ENCODE data around the gene KRTAP5-2.
"Not testable (repeated sequence)": the region's sequence is repeated elsewhere in the genome, so short reads cannot be mapped to it uniquely, and the experiment has no call there.

Gene KRTAP5-2

DNA sequence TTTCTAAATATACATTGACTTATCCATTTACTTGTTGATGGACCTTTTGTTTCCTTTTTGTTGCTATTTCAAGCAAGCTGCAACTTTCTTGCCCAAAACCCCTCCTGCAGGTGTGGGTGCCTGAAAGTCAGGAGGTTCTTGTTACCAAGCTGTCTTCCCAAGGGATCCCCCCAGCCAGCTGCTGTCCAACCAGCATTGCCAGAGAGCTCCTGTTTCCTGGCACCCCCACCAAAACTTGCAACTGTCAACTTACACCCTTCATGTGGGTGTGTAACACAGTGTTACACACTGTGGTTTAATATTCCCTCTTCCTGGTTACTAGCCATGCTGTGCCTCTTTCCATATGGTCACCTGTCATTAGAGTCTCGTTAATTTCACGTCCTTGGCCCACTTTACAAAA, 11.4 kb downstream of the KRTAP5-2 start:
- no peak for DNase-seq

DNA sequence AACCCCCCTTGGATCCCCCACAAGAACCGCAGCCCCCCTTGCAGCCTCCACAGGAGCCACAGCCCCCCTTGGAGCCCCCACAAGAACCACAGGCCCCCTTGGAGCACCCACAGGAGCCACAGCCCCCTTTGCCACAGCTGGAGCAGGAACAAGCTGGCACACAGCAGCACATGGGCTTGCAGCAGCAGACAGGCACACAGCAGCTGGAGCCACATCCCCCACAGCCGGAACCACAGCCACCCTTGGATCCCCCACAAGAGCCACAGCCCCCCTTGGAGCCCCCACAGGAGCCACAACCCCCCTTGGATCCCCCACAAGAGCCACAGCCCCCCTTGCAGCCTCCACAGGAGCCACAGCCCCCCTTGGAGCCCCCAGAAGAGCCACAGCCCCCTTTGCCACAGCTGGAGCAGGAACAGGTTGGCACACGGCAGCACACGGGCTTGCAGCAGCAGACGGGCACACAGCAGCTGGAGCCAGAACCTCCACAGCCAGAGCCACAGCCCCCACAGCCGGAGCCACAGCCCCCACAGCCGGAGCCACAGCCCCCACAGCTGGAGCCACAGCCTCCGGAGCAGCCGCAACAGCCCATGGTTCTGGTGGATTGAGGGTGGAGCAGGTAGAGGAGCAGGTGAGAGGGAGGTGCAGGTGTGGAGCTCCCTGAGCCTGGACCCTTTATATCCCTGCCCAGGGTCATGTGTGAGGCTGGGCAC, 13.3 kb downstream of the KRTAP5-2 start, which contains the start of gene KRTAP5-1:
Gene KRTAP5-1 (minus strand): TSS at position 623 of the 710 bp plus-strand sequence. CDS start 34 bp downstream, at position 589.
- not testable (repeated sequence) for DNase-seq

DNA sequence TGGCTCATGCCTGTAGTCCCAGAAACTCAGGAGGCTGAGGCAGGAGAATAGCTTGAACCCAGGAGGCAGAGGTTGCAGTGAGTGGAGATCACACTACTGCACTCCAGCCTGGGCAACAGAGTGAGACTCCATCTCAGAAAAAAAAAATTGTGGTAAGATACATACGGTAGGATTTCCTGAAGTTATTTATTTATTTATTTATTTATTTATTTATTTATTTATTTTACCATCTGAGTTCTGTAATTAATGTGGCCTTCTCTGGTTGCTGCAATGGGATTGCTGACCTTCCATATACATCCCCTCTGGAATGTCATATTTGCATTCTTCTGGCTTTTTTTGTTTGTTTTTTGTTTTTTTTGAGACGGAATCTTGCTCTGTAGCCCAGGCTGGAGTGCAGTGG, 15.2 kb downstream of the KRTAP5-2 start:
- not testable (repeated sequence) for DNase-seq

DNA sequence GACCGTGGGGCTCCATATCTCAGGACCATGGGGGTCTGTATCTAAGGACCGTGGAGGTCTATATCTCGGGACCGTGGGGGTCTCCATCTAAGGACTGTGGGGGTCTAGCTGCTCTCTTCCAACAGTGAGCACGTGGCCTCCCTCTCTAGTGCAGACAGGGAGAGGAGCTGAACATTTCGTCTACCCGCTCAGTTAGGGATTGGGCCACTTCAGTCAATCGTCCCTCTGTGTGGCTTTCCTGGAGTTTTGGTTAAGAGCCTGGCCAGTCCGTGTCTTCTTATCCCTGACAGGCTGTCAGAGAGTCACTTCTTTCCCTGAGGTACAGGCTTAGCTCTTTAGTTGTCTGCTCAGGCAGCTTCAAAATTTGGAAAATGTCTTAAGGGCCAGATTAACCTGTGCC, 16.1 kb downstream of the KRTAP5-2 start:
- no peak for DNase-seq

DNA sequence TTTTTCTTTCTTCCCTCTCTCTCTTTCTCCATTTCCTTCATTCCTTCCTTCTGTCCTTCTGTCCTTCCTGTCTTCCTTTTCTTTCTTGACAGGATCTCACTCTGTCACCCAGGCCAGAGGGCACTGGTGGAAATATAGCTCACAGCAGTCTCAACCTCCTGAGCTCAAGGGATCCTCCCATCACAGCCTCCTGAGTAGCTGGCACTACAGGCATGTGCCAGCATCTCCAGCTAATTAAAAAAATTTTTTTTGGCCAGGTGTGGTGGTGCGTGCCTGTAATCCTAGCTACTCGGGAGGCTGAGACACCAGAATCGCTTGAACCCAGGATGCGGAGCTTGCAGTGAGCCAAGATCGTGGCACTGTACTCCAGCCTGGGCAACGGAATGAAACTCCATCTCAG, 21.3 kb downstream of the KRTAP5-2 start:
- no peak for DNase-seq

DNA sequence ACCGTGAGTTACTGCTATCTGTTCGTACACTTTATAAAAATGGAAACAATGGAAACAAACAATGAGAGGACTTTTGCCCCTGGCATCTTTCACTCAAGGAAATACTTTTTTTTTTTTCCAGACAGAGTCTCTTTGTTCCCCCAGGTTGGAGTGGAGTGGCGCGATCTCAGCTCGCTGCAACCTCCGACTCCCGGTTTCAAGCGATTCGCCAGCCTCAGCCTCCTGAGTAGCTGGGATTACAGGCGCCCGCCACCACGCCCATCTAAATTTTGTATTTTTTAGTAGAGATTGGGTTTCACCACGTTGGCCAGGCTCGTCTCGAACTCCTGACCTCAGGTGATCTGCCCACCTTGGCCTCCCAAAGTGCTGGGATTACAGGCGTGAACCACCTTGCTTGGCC, 22.3 kb downstream of the KRTAP5-2 start:
- not testable (repeated sequence) for DNase-seq

DNA sequence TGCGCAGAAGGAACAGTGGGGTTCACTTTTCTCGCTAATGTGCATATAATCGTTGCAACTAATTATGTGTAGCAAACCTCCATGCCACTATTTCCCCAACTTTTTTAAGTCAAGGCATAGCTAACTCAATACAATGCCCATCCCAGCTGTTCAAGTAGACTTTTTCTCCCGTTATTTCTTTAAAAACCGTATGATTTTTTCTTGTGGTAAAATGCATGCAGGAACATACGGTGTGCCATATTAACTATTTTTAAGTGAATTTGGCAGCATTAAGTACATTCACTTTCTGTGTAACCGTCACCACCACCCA, 23.2 kb downstream of the KRTAP5-2 start:
- no peak for DNase-seq

DNA sequence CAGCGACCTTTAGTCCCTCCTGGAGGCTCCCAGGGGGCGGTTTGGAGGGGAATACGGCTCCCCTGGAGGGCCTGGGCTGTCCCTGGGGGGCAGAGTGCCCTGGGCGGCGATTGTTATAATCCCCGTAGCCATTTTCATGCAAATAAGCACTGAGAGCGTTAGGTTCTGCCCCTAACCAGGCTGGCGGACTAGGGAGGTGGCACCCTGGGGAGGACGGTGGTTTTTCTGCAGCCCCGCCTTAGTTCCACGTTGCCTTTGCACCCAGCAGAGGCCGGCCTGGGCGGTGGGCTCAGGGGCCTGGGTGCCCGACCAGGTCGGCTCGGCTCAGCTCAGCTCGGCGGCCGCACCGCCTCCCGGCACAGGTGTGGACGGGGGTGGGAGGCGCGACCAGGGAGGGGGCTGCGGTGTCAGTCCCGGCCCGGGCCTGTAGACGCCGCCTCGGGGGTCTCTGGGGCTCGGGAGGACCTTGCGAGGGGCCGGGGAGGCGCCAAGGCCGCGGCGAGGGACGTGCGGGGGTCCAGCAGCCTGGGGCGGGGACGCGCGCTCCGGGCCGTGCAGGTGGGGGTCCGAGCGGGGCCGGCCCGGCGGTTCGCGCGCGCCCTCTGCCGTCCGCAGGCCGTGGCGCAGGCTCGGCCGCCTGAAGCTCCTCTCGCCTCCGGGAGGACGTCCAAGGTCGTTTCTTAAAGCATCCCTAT, 23.7 kb downstream of the KRTAP5-2 start:
- DNase-seq, result peak; percentile 69

DNA sequence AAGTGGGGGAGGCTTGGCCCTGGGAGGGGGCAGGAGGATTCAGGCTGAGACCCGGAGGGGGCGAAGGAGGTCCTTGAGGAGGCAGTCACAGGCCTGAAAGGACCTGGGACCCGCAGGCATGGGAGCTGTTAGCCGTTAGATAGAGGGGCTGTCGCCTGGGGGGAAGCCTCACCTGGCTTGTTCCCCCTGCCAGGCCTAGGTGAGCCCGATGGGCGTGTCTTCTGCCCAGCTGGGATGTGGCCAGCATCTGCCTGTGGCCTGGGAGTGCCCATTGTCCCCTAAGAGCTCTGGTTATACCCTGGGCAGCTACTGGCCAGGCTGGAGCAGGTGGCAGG, 24.2 kb downstream of the KRTAP5-2 start:
- DNase-seq, result no peak

DNA sequence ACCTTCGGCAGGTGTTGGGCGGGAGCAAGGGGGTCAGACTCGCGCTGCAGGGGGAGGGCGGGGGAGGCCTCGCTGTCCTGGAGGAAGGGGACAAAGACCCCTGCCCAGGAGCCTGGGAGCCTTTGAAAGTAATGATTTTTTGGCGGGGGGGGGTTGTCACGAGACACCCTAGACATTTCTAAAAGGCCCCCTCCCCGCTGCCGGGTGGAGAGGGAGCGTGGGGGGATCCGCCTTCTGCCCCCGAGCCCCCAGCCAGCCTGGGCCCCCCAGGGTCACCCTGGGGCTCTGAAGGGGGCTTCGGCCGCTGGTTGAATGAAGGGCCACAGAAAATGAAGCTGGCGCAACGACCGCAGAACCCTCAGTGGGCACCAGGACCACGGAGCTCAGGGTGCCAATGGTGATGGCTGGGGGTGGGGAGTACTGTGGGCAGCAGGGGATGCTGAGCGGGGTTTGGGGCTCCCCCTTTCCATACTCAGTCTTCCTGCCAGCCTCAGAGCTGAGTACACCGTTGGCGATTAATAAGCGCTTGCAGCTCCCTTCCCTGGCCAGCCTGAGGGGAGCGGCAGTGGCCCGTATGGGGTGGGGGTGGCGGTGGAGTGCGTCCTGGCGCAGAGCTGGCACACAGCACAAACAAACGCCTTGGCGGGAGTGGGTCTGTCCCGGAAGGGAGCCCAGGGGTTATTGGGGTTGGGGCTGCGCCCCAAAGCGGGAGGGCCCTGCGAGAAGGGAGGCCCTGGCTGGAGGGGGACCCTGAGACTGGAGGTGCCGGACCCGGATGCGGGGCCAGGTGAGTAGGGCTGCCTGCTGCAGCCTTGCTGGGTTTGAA, 24.8 kb downstream of the KRTAP5-2 start:
- DNase-seq, result peak; percentile 37

DNA sequence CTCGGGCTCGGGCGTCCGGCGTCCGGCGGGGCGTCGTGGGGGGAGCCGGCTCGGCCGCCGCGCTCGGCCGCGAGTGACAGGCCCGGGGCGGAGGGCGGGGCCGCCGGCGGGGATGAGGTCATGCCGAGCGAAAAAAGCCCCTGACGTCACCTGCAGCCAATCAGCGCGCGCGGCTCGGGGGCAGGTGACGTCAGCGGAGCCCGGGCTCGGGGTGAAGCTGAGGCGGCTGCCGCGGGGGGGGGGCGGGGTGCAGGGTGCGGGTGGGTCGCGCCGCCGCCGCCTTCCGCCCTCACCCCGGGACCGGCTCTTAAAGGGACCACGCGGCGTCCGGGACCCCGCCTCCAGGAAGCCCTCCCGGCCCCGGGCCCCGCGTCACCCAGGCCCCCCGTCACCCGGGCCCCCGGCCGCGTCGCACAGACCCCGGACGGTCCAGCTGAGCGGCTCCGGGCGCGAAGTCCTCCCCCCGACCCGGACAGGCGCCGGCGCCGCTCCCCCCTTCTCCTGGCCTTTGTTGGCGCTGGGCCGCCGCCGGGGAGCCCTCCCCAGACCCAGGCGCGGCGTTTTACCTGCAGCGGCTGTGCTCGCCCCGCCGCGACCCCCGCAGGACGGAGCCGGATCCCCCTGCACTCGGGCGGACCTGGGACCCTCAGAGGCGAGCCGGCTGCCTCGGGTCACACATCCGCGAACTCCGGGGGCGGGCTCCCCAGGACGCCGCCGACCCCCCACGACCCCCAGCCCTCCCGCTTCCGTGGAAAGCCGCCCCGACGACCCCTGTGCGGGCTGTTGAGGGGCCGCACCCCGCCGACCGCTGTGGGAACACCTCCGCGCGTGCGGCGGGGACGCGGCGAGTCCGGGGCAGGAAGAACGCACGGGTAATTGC, 25.7 kb downstream of the KRTAP5-2 start, which contains the start of gene DUSP8:
Gene DUSP8 (minus strand): TSS at position 75 of the 880 bp plus-strand sequence. CDS start 6,445 bp downstream, outside the sequence.
- peak; percentile 92 for DNase-seq

DNA sequence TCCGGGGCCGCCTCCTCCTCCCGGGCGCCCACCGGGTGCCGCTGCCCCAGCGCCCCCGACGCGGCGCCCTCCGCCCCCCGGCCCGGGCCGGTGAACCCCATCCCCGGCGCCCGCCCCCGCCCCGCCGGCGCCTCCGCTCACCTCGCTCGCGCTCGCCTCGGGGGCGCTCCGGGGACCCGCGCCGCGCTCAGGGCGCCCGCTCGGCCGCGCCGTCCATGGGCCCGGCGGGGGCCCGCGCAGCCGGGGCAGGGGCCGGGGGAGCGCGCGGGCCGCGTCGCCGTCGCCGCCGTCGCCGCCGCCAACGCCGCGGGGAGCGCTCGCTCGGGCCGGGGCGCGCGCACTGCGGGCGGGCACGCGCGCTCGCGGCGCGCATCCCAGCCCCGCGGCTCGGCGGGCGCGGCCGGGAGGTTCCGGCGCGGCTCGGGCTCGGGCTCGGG, 26.3 kb downstream of the KRTAP5-2 start:
- DNase-seq, result no peak

DNA sequence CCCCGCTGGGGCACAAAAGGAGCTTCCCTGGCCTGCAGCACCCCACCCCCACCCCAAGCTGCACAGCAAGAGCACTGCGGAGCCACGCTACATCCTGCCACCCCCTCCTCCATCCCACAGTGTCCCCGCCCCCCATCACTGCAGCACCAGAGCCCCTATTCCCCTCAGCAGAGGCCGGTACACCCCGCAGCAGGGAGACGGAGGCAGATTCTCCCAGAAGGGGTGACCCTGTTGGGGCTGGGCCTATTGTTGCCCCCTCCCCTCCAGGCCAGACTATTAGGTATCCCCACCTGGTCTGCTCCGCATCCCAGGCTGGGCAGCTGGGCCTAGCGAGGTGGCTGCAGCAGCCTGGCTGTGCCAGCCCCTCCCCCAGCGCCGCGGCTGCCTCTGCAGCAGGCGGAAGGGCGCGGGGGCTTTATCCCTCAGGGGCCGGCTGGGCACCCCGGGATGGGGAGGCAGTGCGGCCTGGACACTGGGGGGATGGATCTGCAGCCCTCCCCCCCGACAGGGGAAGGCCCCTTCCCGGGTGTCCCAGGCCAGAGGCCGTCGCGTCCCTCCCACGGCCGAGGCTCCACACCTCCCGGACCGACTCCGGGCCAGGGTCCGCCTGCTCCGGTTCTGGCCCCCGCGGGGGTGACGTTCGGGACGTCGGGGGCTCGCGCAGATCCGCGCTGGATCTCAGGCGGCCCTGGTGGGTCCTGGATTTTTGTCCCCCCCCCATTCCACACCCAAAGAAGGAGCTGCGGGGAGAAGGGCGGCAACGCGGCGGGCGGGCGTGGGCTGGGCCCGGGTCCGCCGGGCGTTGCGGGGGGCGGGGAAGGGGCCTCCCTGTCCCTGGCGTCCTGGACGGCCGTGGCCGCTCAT, 27.0 kb downstream of the KRTAP5-2 start:
- DNase-seq, result no peak

DNA sequence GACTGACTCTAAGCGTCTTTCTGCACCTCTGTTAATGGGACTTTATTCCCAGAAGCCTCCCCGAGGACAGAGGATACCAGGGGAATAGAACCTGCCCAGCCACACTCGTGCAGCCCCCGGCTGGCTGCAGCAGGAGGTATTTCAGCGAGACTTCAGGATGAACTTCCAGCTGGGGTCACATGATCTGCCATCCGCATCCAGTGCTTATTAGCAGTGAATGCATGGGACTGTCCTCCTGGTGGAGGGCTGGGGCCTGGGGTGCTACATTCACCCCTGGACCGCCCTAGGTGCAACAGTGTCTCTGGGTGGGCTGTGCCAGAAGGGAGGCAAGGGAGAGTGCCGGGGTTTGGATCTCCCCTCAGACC, 27.6 kb downstream of the KRTAP5-2 start:
- no peak for DNase-seq

DNA sequence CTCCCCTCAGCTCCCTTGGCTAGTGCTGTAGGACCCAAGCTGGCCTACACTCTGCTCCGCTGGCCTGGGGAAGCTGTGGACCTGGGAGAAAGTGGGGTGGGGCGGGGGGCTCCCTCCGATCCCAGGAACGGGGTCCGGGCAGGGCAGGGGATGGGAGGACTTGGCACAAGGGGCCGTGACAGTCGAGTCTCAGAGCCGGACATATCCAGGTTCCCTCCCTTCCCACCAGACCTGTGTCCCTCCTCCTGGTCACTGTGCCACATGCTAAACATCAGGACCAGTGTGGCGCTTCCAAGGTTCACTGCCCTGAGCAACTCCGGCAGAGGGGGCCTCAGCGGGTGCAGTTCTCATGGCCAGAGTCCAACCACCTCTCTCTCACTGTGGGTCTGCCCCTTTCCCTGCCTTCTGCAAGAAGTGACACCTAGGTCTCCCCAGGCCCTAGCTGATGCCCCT, 28.1 kb downstream of the KRTAP5-2 start:
- DNase-seq, result no peak

DNA sequence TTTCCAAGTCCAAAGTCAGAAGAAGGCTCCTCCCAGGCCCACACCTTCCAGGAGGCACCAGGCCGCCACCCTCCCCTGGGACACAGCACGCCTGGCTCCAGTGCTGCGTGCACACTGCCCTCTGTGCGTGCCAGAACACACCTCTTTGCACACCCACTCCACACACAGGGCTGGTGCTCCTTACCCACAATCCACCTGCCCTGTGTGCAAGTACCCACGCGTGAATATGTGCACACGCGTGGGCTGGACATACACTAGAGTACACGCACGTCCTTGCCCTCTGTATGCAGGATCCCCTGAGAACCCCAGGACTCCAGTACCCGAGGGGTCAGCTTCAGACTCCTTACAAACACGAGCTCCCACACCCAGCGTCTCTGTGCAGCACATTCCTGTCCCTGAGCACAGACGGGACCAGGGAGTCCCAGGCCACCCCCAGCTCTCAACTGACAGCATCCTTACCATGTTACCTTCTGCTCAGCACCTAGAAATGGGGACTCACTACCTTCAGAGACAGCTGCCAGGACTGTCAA, 28.8 kb downstream of the KRTAP5-2 start:
- DNase-seq, result no peak

DNA sequence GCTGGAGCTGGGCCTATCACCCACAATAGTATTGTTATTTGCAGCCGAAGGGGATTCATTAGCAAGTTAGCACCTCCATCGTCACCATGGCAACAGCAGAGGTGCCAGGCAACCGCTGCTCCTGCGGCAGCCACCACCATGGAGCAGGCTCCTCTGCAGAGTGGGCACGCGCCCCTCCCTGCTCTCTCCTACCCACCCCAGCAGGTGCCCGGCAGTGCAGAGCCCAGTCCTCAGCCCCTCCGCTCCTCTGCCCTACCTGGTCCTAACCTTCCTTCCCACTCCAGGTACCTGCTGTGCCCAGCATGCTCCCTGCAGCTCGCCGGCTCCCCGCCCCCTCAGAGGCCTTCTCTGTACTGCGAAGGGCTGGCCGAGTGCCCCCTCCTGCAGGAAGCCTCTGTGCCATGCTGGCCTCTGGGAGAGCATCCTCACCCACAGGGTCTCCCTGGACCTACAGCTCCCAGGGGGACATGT, 29.6 kb downstream of the KRTAP5-2 start:
- DNase-seq, result no peak

DNA sequence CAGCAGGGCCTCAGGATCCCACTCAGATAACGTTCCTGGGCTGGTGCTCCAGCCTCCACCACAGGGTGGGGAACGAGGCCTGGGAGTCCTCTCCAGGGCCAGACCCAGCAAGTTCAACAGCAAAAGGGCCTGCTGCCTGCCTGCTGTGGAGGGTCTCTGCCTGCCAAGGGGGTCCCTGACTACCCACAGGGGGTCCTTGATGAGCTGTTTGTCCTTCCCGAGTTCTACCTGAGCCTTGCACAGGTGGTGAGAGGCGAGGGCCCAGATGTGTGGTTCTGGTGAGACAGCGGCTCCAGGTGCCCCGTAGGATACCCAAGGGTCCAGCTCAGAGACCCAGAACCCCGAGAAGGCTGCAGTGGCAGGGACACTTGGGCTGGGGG, 30.4 kb downstream of the KRTAP5-2 start:
- DNase-seq, result no peak

DNA sequence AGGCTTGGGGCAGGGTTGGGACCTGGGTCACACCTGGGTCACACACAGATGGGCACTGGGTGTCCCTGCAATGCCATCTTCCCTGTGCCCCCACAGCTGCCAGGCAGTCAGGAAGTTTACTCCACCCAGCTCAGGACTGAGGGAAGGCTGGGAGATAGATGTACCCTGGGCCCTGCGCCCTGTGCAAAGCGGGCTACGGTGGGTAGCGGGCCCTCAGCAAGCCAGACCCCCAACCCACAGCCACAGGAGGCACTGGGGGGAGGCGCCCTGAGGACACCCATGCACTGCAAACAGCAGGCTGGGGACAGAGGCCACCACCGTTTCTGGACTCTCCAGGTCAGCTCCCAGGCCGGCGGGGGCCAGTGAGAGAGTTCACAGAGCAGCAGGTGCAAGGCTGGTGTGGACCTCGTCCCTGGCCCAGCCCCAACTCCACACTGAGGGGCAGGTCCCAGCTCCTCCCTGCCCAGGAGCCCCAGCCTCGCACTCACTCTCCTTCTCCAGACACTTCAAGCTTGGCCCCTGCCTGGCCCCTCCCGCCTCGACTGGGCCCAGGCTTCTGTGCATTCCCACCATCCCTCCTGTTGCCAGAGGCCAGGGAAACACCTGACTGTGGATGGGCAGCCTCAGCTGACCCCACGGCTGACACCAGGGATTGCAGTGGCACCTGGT, 30.9 kb downstream of the KRTAP5-2 start:
- no peak for DNase-seq

DNA sequence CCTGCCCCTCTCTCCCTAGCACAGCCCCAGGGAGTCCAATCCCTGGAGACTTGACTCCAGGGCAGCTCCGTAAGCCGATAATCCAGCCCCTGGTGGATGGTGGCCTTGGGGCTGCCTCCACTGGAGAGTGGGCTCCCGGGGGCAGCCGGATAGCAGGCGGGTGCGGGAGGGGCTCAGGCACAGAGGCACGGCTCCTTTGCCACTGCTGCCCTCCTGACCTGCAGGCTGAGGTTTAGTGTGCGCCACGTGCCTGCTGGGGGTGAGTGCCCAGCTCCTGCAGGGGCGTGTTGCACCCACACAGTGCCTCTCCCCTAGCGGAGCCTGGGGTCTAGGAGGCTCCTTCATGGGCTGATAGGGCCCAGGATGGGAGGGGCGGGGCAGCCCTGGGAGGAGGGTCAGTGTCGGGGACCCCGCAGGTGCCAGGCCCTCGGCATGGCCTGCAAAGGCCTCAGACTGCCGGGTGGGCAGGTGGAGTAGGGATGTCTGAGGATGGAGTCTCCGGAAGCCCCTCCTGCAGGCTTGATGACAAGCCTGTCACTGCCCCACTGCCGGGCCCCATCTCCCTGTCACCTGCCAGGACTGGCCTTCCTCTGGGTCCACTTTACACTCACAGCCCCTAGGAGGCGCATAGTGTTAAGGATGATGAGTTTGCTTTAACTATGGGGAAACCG, 31.6 kb downstream of the KRTAP5-2 start:
- no peak for DNase-seq

Measured in activated naive CD4-positive, alpha-beta T cell treated with Interleukin-2 at 50 U/mL for 16 hours (primary cell).